ENCODE data around the gene RGS13.
"Not testable (repeated sequence)": the region's sequence is repeated elsewhere in the genome, so short reads cannot be mapped to it uniquely, and the experiment has no call there.

RGS13 gene

GRCh38 chr1:192678099-192678498 is 42.2 kb downstream of the RGS13 start:
- no peak for DNase-seq (ENCODE audit: low spot score)

GRCh38 chr1:192682335-192682734 is 46.4 kb downstream of the RGS13 start:
- DNase-seq (ENCODE audit: low spot score): no peak

GRCh38 chr1:192683081-192683480 is 47.1 kb downstream of the RGS13 start:
- DNase-seq (ENCODE audit: low spot score): not testable (repeated sequence)

GRCh38 chr1:192689459-192689858 is 53.5 kb downstream of the RGS13 start:
- DNase-seq (ENCODE audit: low spot score): no peak

- no peak for DNase-seq (ENCODE audit: low spot score)
Measured at GRCh38 chr1:192691041-192691440, 55.1 kb downstream of the RGS13 start.

DNA sequence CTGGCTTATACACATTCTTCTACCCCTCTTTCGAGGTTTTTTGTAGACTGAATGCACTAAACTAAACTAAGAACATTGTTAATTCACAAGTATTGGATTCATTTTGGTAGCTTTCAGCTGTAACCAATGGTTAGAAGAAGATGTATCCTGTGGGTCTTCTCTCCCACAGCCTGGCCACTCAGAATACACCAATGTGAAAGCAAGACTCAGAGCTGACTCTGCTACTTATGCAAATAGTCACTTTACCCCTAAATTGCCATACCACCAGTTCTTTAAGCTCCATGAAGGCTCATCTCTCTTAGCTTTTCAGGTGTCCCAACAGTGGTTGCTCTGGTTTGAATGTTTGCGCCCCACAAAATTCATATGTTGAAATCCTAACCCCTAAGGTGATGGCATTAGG is 60.1 kb downstream of the RGS13 start:
- no peak for DNase-seq (ENCODE audit: low spot score)

- DNase-seq (ENCODE audit: low spot score): no peak
Measured at GRCh38 chr1:192697771-192698170, 61.8 kb downstream of the RGS13 start.

GRCh38 chr1:192698731-192699130 is 62.8 kb downstream of the RGS13 start:
- DNase-seq (ENCODE audit: low spot score): no peak

DNA sequence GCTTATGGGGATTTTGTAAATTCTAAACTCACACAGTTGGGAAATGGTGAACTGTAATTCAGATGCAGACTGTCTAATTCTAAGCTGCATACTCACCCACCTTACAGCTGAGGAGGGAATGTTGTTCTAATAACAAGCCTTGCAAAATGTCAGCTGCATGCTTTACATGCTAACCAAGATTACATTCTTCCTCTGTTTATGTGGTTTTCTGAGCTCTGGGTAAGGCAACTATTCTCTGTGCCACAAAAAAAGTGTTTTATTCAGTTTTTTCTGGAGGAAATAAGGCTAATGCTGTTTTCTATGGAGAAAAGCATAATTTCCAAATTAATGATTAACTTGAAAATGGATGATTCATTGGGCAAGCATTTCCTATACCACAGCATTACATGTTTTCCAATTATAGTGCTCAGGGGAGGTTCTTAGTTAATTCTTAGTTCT is 64.9 kb downstream of the RGS13 start:
- peak; percentile 81 for DNase-seq (ENCODE audit: low spot score)

- peak; percentile 82 for DNase-seq (ENCODE audit: low spot score)
Measured at GRCh38 chr1:192702212-192702902, 66.4 kb downstream of the RGS13 start.

GRCh38 chr1:192703283-192704206 is 67.6 kb downstream of the RGS13 start:
- no peak for DNase-seq (ENCODE audit: low spot score)

- DNase-seq (ENCODE audit: low spot score): no peak
Measured at GRCh38 chr1:192705510-192705909, 69.6 kb downstream of the RGS13 start.

- no peak for DNase-seq (ENCODE audit: low spot score)
Measured at GRCh38 chr1:192706936-192707335, 71.0 kb downstream of the RGS13 start.

GRCh38 chr1:192707978-192708547 is 72.1 kb downstream of the RGS13 start:
- no peak for DNase-seq (ENCODE audit: low spot score)

GRCh38 chr1:192709544-192709943 is 73.6 kb downstream of the RGS13 start:
- DNase-seq (ENCODE audit: low spot score): no peak
